Heart left ventricle (tissue), 13 donors: ENCODE measurements around the gene RGS2.

ENCODE experiments used
- CTCF ChIP-seq, 12 donors: fragments of 200-600 bp; sonication (generic) in 4 of 12; IDR thresholded peaks; one replicate each; pipeline versions ENCODE4 v1.5.0 to v1.8.0; 2018 to 2022; ENCODE audit warnings: antibody characterized with exemption in 12 of 12, mild to moderate bottlenecking in 5 of 12
- POLR2A ChIP-seq, 2 donors: fragments of 450-650 bp; IDR thresholded peaks; one replicate each; pipeline ENCODE4 v1.6.1; 2017; ENCODE audit warnings: antibody characterized with exemption in 2 of 2, mild to moderate bottlenecking in 2 of 2, moderate library complexity in 2 of 2
- donor health status: ischemic (EF 13 %, LVEDD 7.1; RV severe dilation, severe dysfunction).
- donor health status: DM: no; HTN: yes; CAD: no.
- donor health status: DM: no; HTN: no; CAD: no.
- donor health status: ischemic (EF 25% LVEDD 6.9; RV normal size, moderate dysfunction).
- donor health status: ischemic (EF 25% LVEDD 5.7; RV mildly dilated, moderate dysfunction).
- donor health status: ischemic (EF 35%, LVEDD 5.7; RV mildly dilated, moderate dysfunction).
- donor health status: nonischemic (EF 11% LVEDD 7.7; RV severe dilation, severe dysfunction).
- donor health status: DM: yes; HTN: yes; CAD: no.
- donor health status: PGD.
- donor health status: ischemic (EF 29% LVEDD 5.4; RV normal size, mild dysfunction).
- donor health status: nonischemic (EF 23%, LVEDD 6.1; RV moderate dilation, normal function).

DNA sequence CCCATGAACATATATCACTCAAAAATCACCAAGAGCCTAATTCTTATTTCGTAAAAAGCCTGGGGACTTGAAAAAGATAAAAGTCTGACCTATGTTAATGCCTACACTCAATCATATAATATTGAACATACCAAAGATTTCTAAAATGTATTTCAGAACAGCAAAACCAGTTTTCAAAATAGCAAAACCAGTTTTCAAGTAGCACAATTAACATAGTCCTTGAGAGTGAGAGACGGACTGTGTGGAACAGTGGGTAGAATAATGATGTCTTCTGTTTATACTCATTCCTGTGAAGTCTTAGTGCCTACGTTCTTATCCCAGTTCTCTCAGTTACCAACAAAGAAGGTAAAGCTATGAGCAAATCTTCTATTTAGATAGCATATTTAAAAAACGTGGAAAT lies 22.3 kb upstream of the RGS2 start:
- TF ChIP-seq CTCF (IDR thresholded peaks at IDR 0.05) = no peak
- TF ChIP-seq POLR2A (IDR thresholded peaks at IDR 0.05) = no peak
